ENCODE data around the gene ADAMTS1. TPM values are rescaled to one million over a fixed set of nuclear protein-coding genes. Genes with fewer than 3 reads are reported as not detected.

The ADAMTS1 gene
- total and polyA plus RNA-seq, 2 of the 4 experiments (the other 2 are of a cell fraction), result 116 to 317 TPM

DNA sequence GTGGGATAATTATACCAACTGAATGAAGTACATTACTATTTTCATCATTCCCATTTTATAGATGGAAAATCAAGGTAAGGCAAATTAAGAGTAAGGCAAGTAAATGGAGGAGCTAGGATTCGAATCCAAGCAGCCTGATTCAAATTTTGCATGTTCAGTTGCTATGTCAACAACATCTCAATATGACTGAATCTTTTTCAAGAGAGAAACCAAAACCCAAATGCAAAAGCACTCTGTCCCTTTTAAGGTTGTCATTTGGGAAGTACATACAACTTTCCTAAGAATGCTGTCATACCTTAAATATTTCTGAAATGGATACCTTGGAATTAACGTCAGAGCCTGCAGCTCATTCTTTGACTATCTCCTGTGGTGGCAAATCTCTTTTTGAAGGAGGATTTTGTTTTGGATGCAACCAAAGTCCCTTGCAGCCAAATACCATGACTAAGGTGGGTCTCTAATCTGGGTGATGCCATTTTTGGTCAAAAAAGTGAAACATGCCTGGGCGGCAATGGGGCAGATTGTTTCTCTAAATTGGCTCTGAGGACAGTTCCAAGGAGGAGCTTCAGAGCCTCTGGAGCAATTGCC lies 25.4 kb downstream of the ADAMTS1 start:
- Histone ChIP-seq H3K23ac (ENCODE audit: low read depth, low read length) (no peak overlapping the region), H3K9me1 (ENCODE audit: insufficient read depth, low read length) (no peaks in the 10 kb centered on the region), H3K9me3 (ENCODE audit: control insufficient read depth, insufficient read depth, low read length) (no peaks in the 10 kb centered on the region), H3K9ac (ENCODE audit: low read depth, low read length) (no peak overlapping the region), H2BK15ac (ENCODE audit: low read depth, low read length) (no peak overlapping the region), H2BK5ac (ENCODE audit: low read depth, low read length, poor library complexity, severe bottlenecking) (no peak overlapping the region), H3K79me1 (ENCODE audit: low read depth in 1 of 2, low read length in 2 of 2) (no peaks in the 10 kb centered on the region), H3K56ac (ENCODE audit: extremely low read depth, insufficient read depth, low read length) (no peak overlapping the region), H4K20me1 (ENCODE audit: insufficient read depth, low read length) (no peaks in the 10 kb centered on the region), H3K4ac (ENCODE audit: low read depth, low read length) (no peak overlapping the region), H3K4me1 (ENCODE audit: control insufficient read depth, insufficient read depth, low read length) (peaks cover under 1% of the 10 kb centered on the region; the same call in 1 of the 2 replicates), H3K18ac (ENCODE audit: low read depth, low read length) (no peak overlapping the region), H4K91ac (ENCODE audit: insufficient read depth, low read depth, low read length) (no peak overlapping the region), H3K4me2 (ENCODE audit: low read depth, low read length) (no peak overlapping the region), H3K27me3 (ENCODE audit: control insufficient read depth, insufficient read depth, low read length) (no peaks in the 10 kb centered on the region), H3K36me3 (ENCODE audit: control insufficient read depth, insufficient read depth, low read length) (no peaks in the 10 kb centered on the region), H2BK120ac (ENCODE audit: low read depth, low read length) (no peak overlapping the region), H3K4me3 (ENCODE audit: insufficient read depth, low read depth, low read length) (no peak overlapping the region), H2BK20ac (ENCODE audit: low read depth, low read length) (no peak overlapping the region), H4K8ac (ENCODE audit: low read depth in 2 of 2, low read length in 2 of 2) (no peak overlapping the region), H3K27ac (ENCODE audit: insufficient read depth, low read length) (no peak overlapping the region), H2AFZ (replicated peaks; ENCODE audit: low read length, poor library complexity) (no peak overlapping the region), H3K14ac (replicated peaks; ENCODE audit: low read depth, low read length) (no peak overlapping the region), H4K5ac (ENCODE audit: low read depth, low read length) (no peak overlapping the region), H2AK9ac (replicated peaks; ENCODE audit: low read depth, low read length, poor library complexity) (no peak overlapping the region), H2AK5ac (ENCODE audit: low read depth, low read length) (no peak overlapping the region)
- CTCF ChIA-PET, result no interaction called here
- BruUV-seq (replicated peaks), result no TSS peak
- WGBS, 2 experiments (ENCODE audit: extremely low coverage in 2 of 2, insufficient read length in 1 of 2), result no CpG with 5 or more reads among the region's 3 CpGs
- dilution Hi-C loops (cut with HindIII; ENCODE audit: low sequenced_read_pairs, unreplicated experiment) (no loop called here), in situ Hi-C loops (cut with MboI; ENCODE audit: low sequenced_read_pairs) (no loop called here), intact Hi-C loops (cut with micrococcal nuclease) (no loop called here)
- POLR2A ChIA-PET (ENCODE audit: unreplicated experiment), result no interaction called here
- ATAC-seq (ENCODE audit: low read depth) (no peak), DNase-seq (no peak)
- TF ChIP-seq, protein P1, sequence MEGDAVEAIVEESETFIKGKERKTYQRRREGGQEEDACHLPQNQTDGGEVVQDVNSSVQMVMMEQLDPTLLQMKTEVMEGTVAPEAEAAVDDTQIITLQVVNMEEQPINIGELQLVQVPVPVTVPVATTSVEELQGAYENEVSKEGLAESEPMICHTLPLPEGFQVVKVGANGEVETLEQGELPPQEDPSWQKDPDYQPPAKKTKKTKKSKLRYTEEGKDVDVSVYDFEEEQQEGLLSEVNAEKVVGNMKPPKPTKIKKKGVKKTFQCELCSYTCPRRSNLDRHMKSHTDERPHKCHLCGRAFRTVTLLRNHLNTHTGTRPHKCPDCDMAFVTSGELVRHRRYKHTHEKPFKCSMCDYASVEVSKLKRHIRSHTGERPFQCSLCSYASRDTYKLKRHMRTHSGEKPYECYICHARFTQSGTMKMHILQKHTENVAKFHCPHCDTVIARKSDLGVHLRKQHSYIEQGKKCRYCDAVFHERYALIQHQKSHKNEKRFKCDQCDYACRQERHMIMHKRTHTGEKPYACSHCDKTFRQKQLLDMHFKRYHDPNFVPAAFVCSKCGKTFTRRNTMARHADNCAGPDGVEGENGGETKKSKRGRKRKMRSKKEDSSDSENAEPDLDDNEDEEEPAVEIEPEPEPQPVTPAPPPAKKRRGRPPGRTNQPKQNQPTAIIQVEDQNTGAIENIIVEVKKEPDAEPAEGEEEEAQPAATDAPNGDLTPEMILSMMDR (conservative IDR thresholded peaks at IDR 0.05; ENCODE audit: low read depth, low read length), result no peak
- TF ChIP-seq CEBPB (IDR thresholded peaks at IDR 0.05; ENCODE audit: low read depth, low read length) (no peak), RAD21 (IDR thresholded peaks at IDR 0.05; ENCODE audit: low read length) (no peak), FOS (IDR thresholded peaks at IDR 0.05; ENCODE audit: low read depth, low read length) (no peak), RCOR1 (IDR thresholded peaks at IDR 0.05; ENCODE audit: insufficient replicate concordance, low read length) (no peak), BHLHE40 (IDR thresholded peaks at IDR 0.05; ENCODE audit: low read depth, low read length) (no peak), CHD1 (IDR thresholded peaks at IDR 0.05; ENCODE audit: low read depth, low read length) (no peak), SMC3 (IDR thresholded peaks at IDR 0.05; ENCODE audit: low read depth, low read length) (no peak), RFX5 (IDR thresholded peaks at IDR 0.05; ENCODE audit: low read depth, low read length) (no peak), MAFK (IDR thresholded peaks at IDR 0.05; ENCODE audit: low read depth, low read length) (no peak), POLR2A (IDR thresholded peaks at IDR 0.05; ENCODE audit: low read depth, low read length) (no peak), MAZ (IDR thresholded peaks at IDR 0.05; ENCODE audit: borderline replicate concordance, low read depth, low read length) (no peak), NFE2L2 (IDR thresholded peaks at IDR 0.05; ENCODE audit: low read depth, low read length) (no peak), MXI1 (IDR thresholded peaks at IDR 0.05; ENCODE audit: borderline replicate concordance, low read depth, low read length) (no peak)
- TF ChIP-seq, protein P2, sequence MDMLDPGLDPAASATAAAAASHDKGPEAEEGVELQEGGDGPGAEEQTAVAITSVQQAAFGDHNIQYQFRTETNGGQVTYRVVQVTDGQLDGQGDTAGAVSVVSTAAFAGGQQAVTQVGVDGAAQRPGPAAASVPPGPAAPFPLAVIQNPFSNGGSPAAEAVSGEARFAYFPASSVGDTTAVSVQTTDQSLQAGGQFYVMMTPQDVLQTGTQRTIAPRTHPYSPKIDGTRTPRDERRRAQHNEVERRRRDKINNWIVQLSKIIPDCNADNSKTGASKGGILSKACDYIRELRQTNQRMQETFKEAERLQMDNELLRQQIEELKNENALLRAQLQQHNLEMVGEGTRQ (IDR thresholded peaks at IDR 0.05; ENCODE audit: low read depth, low read length), result no peak
- TF ChIP-seq, protein P3, sequence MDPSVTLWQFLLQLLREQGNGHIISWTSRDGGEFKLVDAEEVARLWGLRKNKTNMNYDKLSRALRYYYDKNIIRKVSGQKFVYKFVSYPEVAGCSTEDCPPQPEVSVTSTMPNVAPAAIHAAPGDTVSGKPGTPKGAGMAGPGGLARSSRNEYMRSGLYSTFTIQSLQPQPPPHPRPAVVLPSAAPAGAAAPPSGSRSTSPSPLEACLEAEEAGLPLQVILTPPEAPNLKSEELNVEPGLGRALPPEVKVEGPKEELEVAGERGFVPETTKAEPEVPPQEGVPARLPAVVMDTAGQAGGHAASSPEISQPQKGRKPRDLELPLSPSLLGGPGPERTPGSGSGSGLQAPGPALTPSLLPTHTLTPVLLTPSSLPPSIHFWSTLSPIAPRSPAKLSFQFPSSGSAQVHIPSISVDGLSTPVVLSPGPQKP (IDR thresholded peaks at IDR 0.05; ENCODE audit: borderline replicate concordance, low read depth, low read length), result no peak
